NOMO-1 (cell line): ENCODE results near the gene GPR137B.
"Not testable (repeated sequence)": the region's sequence is repeated elsewhere in the genome, so short reads cannot be mapped to it uniquely, and the experiment has no call there.

Source experiments
- DNase-seq, 2 experiments: peaks; one replicate each; lab custom pipeline; 2025; ENCODE audit not compliant: unreplicated experiment in 2 of 2; lab: John Stamatoyannopoulos, UW

Gene GPR137B

DNA sequence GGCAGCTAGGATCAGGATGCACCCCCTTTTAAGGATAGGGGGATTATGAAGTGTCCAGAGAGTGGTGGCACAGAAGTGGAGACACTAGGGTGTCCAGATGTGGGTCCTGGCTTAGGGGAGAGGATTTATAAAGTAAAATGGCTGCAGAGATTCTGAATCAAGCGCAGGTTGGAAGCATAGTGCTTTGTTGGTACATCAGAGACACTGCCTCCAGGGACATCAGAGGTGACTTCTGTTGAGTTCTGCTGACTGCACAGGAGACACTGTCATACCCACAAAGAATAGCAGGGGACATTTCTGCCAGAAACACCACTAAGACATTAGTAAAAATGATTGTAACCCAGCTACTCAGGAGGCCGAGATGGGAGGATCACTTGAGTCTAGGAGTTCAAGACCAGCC is 16.4 kb downstream of the GPR137B start:
- no peak for DNase-seq

DNA sequence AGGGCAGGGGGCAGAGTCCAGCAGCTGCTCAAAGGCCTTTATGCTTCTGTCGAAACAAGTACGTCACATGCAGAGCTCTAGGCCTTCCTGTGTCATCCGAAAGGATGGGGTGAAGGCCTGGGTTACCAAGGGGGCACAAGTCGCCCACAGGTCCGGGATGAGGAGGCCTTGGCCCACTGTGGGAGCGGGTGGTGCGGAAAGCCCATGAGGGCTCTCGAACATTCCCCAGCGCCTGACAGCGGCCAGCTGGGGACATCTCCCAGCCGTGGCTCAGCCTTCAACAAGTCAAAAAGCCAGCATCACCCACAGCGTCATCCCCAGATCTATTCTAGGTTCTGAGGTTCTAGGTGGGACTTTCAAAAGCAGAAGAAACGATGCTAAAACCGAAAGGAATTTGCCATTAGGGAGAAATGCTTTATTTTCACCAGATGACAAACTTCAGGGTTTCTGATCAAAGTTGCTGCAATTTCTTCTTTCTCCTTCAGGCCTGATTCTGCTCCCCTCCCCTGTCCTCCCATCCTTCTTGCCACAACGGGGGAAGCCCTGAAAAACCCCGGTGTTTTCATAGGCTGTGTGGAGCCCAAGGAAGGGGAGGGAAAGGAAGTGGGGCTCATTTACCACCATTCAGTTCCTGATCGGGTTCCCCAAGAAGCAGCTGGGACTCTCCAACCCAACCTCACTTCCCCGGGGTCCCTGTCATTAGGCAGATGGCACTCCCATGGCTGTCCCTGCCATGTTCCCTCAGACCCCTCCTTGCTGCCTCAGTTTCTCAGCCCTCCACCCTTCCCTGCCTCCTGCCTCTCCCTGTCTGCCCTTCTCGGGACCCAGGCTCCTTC is 17.6 kb downstream of the GPR137B start:
- no peak for DNase-seq

- DNase-seq = no peak
These were observed 18.3 kb downstream of the GPR137B start for GRCh38 chr1:236160540-236161127.

DNA sequence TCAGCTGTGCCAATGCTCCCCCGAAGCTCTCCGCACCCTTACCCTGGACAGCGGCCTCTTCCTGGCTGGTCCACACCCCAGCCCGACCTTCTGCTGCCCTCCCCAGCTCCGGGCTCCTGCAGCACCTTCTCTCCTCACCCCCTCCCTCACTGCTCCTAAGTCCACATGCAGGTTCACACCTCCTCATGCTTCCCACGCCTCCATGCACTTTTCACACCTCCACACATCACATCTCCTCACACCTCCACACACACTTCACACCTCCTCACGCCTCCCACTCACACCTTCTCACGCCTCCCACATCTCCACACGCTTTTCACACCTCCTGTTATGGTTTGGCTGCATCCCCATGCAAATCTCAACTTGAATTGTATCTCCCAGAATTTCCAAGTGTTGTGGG is 18.9 kb downstream of the GPR137B start:
- no peak for DNase-seq

GRCh38 chr1:236161755-236162154 is 19.4 kb downstream of the GPR137B start:
- DNase-seq = not testable (repeated sequence)

- no peak for DNase-seq
These were observed 21.3 kb downstream of the GPR137B start for GRCh38 chr1:236163463-236164153.

GRCh38 chr1:236164273-236164672 is 21.9 kb downstream of the GPR137B start:
- DNase-seq = no peak

DNA sequence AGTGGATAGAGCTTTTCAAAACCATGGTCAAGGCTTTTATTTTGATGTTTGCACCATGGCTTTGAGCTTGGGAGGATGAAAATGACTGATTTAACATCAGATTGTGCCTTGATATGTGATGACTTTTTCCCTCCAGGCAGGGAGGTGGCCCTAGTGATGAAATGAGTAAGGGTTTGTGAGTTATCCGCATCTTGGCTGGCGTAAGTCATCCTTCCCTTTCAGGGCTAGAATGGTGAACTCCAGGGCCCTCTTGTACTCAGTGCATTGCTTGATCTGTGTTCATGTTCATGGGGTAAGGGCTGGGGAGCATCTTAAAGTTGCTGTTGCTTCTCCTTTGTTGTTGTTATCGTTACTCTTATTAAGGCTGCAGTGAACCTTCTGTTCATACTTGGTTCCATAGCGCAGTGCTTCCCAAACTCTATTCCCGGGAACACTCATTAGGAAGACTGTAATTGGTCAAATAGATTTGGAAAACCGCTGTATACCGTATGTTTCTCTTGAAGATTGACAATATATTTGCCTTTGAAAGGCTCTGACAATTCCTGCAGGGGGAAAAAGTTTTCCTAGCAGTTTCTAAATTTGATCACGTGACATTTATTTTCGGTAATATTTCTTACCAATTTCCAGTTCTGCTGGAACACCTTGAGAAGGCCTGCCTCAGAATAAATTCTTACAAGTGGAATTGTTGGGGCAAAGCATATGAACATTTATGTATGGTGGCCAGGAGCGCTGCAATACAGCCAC is 23.1 kb downstream of the GPR137B start:
- DNase-seq = no peak

- DNase-seq = no peak
These were observed 23.7 kb downstream of the GPR137B start for GRCh38 chr1:236166041-236166440.

GRCh38 chr1:236167154-236167553 is 24.8 kb downstream of the GPR137B start:
- DNase-seq = no peak

- DNase-seq = no peak
These were observed 25.2 kb downstream of the GPR137B start for GRCh38 chr1:236167578-236167977.

DNA sequence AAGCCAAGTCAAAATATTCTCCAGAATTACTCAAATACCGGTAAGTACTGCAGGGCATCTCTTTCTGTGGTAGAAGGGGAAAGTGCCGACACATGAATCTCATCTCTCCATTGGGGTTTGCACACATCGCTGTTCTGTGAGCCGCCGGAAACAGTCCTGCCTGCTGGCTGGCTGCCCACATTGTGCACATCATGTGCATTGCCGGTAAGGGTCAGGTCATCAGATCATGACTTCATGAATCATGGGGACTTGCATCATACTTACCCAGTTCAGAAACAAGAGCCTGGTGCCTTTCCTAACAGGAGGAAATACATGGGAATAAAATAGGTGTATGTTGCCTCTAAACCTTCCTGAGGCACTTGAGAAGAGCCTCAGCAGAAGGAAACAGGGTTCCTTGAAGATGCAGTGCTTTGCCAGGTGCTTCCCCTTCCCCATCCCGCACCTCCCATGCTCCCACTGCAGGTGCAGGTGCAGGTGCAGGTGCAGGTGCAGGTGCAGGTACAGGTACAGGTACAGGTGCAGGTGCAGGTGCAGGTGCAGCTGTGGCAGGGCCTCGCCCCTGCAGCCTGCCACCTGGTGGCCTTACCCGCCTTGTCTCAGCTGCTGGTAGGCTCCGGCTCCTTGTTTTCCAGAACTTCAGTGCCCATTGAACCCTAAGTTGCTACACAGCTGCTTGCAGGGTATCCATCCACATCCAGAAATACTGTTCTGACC is 26.5 kb downstream of the GPR137B start:
- no peak for DNase-seq

DNA sequence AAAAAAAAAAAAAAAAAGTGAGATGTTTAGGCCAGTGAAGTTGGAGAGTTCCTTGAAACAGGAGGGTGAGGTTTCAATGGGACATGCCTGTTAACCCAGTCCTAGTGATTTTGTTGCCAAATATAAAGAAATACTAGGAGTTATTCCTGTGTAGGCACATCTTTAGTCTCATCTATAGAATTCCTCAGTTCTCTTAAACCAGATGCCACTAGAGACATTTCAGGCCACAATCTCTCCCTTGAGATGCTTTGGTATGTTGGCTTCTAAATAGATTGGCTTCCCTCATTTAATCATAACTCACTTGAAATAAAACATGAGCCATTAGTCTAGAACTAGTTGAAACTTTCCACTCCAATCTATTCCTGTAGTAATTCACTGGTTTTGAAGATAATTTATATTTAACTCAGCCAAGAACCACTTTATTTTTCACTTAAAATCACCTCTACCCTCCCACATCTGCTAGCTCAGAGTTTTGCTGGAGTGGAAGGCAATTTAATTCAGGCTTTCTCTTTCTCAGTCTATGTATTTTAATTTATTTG is 29.8 kb downstream of the GPR137B start:
- DNase-seq = no peak

- DNase-seq = no peak
These were observed 30.9 kb downstream of the GPR137B start for GRCh38 chr1:236173174-236173767.

DNA sequence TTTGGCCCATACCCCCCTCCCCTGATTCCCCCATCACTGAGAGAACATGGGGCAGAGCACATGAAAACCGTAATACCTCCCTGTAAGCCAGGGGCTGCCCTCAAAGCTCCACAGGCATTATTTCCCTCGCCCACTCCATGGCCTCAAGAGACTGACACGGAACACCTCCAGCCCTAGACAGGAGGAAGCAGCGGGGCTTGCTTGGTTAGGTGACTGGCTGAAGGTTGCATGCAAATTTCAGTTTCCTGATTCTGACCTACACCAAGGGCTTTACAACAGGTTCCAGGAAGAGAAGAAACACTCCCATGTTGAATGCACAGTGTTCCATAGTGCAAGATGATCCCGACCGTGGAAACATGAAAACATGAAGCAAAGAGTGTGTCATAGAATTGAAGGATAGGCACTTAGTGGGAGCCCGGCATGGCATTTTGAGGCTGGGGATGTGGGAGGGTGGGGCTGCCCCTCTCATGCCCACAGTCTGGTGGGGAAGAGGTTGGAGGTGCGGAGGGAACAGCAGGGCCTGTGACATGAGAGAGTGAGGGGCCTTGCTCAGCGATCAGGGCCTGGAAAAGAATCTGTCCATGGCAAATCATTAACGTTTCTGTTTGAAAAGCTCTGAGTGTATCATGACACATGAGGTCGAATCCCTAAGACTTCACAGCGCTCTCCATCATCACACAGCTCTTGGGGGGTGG is 33.5 kb downstream of the GPR137B start:
- no peak for DNase-seq

- DNase-seq = no peak
These were observed 34.3 kb downstream of the GPR137B start for GRCh38 chr1:236176337-236177336.

DNA sequence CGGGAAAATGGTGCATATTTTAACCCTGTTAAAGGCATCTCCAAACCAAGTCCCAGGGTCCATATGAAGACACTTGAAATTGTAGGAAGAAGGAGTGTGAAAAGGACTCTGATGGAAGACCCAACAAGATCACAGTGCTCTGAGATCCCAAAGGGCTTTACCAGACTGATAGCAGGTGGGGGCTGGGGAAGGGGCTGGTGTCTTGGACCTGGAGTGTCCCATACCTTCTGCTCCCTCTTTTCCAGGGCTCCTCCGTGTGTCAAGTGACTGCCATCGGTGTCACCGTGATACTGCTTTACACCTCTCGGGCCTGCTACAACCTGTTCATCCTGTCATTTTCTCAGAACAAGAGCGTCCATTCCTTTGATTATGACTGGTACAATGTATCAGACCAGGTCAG is 37.3 kb downstream of the GPR137B start:
- DNase-seq = no peak

- no peak for DNase-seq
These were observed 38.7 kb downstream of the GPR137B start for GRCh38 chr1:236181059-236181458.
